HG03442 (cell line): ENCODE data around the gene SNED1.

ENCODE experiments used
- ATAC-seq: cut with Tn5 transposase; IDR thresholded peaks from one replicate; pipeline ENCODE4 v1.9.1; 2021; ENCODE audit warnings: mild to moderate bottlenecking, moderate library complexity; ENCODE audit not compliant: unreplicated experiment

Gene SNED1

GRCh38 chr2:241043581-241043980 is 45.2 kb downstream of the SNED1 start:
- ATAC-seq, result no peak

- ATAC-seq, result no peak
Measured at GRCh38 chr2:241047253-241048010, 49.0 kb downstream of the SNED1 start.

- ATAC-seq, result no peak
Measured at GRCh38 chr2:241048149-241048948, 49.9 kb downstream of the SNED1 start.

- ATAC-seq, result no peak
Measured at GRCh38 chr2:241048949-241049343, 50.5 kb downstream of the SNED1 start.

DNA sequence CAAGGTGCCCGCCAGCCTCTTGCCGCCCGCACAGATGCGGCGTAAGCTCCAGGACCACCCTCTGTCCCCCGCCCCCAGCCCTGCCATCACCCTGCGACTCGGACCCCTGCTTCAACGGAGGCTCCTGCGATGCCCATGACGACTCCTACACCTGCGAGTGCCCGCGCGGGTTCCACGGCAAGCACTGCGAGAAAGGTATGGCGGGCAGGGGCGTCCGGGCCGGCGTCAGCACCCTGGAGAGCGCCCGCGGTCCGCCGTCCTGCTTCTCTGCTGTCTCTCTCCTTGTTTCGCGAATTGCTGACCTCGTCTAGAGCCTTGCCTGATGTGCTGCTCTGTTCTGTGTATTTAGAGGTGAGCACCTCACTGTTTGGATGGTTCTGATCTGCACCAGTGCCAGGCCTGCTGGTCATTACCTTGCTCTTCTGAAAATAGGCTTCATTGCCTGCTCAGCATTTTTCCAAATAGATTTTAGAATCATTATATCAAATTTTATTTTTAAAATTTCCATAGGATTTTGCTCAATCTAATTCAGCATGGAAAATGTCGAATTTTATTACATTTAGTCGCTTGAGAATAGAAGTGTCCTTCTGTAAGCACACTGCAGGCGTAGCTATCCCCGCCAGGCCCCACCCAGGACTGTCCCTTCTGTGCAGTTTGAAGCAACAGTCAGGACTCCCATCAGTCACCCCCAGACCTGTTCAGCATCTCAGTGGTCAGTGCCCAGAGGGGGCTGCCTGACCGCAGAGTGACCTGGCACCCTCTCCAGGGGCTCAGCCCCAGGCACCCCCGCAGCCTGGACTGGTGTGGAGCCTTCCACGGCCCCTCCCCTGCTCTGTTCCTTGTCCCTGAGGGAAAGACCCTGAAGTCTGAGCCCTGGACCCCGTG is 51.6 kb downstream of the SNED1 start:
- ATAC-seq, result no peak

- ATAC-seq, result no peak
Measured at GRCh38 chr2:241050624-241051577, 52.5 kb downstream of the SNED1 start.

DNA sequence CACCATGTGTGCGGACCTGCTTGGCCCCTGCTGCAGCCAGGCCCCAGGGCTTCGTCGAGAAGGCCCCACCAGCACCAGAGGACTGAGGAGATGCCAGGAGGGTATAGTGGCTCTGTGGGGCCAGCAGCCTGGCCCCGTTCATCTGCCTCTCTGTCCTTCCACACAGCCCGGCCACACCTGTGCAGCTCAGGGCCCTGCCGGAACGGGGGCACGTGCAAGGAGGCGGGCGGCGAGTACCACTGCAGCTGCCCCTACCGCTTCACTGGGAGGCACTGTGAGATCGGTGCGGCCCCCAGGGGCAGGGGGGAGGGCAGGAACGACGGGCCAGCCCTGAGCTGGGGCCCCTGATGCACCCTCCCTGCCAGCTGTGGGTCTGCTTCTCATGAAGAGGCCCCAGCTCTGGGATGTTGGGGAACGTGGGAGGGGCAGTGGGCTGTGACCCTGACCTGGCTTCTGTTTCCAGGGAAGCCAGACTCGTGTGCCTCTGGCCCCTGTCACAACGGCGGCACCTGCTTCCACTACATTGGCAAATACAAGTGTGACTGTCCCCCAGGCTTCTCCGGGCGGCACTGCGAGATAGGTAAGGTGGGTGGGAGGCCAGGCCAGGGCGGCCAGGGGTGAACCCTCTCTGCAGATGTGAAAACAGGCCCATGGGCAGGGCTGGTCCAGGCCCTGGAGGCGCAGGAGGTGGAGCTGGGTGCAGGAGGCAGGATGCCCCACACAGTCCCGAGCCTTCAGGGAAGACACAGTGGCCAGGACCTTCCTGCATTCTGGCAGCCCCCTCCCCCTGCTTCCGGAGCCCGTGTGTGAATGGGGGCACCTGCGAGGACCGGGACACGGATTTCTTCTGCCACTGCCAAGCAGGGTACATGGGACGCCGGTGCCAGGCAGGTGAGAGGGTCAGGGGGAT is 53.4 kb downstream of the SNED1 start:
- ATAC-seq, result no peak

GRCh38 chr2:241052677-241053360 is 54.4 kb downstream of the SNED1 start:
- ATAC-seq, result no peak

DNA sequence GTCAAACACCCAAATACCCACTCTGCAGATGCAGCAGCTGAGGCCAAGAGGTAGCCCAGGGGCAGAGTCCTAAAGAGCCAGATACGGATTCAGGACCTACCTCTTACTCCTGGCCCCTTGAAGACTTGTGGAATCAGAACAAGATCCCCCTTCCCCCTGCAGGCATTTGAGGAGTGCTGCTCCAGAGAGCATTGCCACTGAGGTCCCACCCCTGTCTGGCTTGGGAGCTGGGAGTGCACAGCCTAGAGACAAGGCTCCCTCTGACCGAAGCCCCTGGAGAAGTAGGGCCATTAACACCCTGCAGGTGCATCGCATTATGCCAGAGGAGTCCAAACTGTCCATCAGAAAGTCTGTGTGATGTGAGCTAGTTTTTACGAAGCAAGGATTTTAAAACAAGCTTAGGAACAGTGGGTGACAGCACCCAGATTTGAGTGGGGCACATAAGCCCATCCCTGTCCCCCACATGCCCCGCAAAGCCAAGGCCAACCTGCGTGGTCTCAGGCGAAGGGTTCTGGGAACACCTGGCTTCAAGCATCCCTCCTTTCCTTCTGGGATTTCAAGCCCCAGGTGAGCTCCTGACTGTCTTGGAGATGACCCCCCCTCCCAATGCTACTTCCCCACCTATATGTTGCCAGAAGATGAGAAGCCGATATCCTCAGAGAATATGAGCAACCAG is 55.3 kb downstream of the SNED1 start:
- no peak for ATAC-seq

- no peak for ATAC-seq
Measured at GRCh38 chr2:241061275-241061674, 62.9 kb downstream of the SNED1 start.

DNA sequence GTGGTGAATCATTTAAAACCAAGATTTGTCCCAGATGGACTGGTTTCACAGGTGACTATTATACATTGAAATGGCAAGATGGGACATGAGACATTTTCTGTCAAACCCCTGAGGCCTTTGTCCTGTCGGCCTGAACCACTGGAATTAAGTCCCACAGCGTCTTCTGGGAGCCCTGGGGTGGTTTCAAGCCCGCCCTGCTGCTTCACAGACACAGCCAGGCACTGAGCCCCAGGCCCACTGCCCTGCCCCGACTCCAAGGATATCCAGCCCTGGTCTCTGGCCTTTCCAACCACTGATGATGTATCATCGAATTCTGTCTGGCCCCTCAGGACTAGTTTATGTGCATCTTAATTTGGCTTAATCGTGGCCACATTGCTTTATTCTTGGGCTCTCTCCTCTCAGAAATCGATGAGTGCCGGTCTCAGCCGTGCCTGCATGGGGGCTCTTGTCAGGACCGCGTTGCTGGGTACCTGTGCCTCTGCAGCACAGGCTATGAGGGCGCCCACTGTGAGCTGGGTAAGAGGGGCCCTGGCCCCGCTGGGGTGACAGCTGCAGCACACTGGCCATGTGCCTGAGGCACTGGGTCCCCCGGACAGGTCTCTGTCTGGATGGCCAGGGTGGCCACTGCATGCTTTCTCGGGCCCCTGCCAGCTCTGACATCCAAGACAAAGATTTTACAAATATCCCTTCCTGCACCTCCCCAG is 64.1 kb downstream of the SNED1 start:
- no peak for ATAC-seq

GRCh38 chr2:241063093-241063551 is 64.7 kb downstream of the SNED1 start:
- ATAC-seq, result no peak

GRCh38 chr2:241063587-241063986 is 65.2 kb downstream of the SNED1 start:
- ATAC-seq, result no peak

GRCh38 chr2:241064008-241064801 is 65.8 kb downstream of the SNED1 start:
- ATAC-seq, result no peak

DNA sequence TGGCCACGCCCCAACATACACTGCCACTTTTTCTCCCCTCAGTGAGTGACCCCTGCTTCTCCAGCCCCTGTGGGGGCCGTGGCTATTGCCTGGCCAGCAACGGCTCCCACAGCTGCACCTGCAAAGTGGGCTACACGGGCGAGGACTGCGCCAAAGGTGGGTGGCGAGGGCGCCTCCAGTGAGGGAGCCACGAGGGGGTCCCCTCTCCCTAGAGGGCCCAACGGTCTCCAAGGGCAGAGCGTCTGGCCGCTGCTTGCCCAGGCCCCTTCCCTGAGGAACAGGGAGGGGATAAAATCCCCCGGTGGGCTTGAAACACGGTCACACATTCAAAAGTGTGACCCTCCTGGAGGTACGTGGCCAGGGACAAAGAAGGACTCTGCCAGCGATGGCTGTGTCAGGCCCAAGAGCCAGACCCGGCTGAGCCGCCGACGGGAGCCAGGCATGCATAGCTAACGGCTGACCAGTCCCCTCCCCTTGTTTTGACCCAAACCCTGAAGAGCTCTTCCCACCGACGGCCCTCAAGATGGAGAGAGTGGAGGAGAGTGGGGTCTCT is 66.5 kb downstream of the SNED1 start:
- ATAC-seq, result no peak

GRCh38 chr2:241065355-241065803 is 67.0 kb downstream of the SNED1 start:
- ATAC-seq, result no peak
